ENCODE data around the gene ENKD1.

DNA sequence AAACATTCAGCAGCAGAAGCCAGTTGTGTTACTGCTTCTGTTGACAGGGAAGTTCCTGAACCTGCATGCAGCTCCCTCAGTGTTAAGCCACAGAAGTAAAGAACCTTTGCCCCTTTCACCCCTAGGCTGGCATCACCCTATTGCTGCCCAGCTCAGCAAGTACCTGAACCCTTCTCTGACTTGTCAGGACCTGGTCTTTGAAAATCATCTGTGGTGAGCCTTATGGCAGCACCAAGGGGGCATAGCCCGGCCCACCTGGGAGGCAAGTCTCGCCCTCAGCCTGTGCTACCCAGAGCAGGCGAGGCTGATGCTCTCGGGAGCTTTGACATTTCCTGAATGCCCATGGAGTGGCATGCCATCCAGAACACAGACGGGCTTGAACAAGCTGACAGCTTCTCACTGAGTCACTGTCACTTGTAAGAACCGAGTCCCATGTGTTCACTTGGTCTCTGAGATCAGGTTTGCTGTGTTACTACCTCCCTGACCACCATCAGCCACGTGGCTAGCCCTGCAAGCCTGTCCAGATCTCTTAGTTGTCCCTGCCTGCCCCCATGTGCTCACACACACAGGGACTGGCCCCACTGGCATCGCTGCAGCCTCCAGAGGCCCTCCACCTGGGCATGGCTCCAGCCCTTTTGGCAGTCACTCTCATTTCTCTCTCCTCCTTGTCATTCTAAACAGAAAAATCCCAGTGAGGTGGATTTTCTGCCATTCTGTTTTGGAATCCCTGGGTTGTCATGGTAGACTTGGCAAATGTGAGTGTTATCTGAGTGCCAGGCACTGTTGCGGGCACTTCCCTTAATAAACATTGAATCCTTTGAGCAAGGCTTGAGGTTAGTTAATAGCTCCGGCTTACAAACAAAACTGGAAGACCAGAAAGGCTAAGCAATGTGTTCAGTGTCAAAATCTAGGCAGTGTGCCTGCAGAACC is 24.5 kb downstream of the ENKD1 start:
- TF ChIP-seq CREM (CRISPR knock-in tag; IDR thresholded peaks at IDR 0.05) (no peak), NR1H2 (CRISPR knock-in tag; IDR thresholded peaks at IDR 0.05) (no peak), TP53 (CRISPR knock-in tag; IDR thresholded peaks at IDR 0.05) (no peak), ATF6 (CRISPR knock-in tag; IDR thresholded peaks at IDR 0.05) (no peak), NFYB (CRISPR knock-in tag; conservative IDR thresholded peaks at IDR 0.05; ENCODE audit: low read depth) (no peak)
- TF ChIP-seq, protein P1, sequence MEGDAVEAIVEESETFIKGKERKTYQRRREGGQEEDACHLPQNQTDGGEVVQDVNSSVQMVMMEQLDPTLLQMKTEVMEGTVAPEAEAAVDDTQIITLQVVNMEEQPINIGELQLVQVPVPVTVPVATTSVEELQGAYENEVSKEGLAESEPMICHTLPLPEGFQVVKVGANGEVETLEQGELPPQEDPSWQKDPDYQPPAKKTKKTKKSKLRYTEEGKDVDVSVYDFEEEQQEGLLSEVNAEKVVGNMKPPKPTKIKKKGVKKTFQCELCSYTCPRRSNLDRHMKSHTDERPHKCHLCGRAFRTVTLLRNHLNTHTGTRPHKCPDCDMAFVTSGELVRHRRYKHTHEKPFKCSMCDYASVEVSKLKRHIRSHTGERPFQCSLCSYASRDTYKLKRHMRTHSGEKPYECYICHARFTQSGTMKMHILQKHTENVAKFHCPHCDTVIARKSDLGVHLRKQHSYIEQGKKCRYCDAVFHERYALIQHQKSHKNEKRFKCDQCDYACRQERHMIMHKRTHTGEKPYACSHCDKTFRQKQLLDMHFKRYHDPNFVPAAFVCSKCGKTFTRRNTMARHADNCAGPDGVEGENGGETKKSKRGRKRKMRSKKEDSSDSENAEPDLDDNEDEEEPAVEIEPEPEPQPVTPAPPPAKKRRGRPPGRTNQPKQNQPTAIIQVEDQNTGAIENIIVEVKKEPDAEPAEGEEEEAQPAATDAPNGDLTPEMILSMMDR (IDR thresholded peaks at IDR 0.05) = no peak

All from WTC11 (cell line).